CD4-positive, alpha-beta T cell treated with Interleukin-4 for 1 hour (primary cell): ENCODE measurements around the gene CYTH4.

Experiments used
- DNase-seq, 2 donors: peaks; one replicate each; pipeline ENCODE4 v3.0.0-alpha.2; 2020 to 2022

Gene CYTH4

DNA sequence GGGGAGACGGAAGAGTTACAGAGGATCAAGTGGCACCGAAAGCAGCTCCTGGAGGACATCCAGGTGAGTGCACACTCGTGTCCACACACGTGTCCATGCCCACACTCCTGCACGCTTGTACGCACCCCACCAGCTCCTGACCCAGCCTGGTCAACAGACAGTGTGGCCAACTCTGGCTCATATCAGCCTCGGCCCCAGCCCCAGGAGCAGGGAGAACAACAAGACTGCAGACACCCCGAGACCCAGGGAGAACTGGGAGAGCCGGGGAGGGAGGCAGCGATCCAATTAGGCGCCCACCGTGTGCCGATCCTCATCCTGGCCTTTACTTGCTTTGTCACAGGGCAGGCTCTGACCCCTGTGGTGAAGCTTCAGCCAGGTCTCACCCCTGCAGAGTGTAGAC is 10.3 kb downstream of the CYTH4 start:
- DNase-seq = no peak

GRCh38 chr22:37293172-37293571 is 10.9 kb downstream of the CYTH4 start:
- no peak for DNase-seq

GRCh38 chr22:37294747-37295146 is 12.4 kb downstream of the CYTH4 start:
- no peak for DNase-seq

DNA sequence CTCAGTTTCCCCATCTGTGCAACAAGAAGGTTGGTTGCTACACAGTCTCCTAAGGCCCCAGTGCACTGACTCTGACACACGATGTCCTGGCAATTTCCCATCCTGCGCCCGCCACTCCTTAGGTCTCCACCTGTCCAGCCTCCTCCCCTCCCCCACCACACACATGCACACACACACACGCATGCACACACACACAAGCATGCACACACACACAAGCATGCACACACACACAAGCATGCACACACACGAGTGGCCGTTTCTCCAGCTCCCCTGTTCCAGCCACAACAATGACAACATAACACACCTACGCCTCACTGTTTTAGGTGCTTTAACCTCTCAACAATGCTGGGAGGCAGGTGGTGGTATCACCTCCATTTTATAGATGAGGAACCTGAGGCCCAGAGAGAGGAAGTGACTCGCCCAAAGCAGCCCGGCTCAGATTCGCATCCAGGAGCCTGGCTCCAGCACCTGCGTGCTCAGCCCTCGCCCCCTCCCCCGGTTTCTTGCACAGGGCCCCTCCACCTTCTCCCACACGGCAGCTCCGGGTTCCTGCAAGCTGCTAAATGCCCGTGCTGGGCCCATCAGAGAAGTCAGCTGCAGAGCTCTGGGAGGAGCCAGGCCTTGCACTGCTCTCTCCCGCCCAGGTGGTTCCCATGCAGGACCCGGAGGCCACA is 13.0 kb downstream of the CYTH4 start:
- DNase-seq = no peak

DNA sequence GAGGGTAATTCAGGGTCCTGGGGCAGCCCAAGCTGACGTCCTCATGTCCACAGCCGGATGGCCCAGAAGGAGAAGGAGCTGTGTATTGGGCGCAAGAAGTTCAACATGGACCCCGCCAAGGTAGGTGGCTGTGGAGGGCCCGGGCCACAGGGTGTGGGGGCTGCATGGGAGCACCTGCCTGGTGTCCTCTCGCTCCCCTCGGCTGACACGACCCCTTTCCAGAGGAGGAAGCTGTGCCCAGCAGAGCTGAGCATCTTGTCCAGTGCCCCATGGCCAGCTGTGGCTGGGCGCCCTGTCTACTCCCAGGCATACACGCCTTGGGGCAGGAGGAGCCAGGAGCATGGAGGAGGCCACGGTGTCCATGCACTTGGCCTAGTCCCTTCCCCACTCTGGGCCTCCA is 13.6 kb downstream of the CYTH4 start:
- DNase-seq = no peak

DNA sequence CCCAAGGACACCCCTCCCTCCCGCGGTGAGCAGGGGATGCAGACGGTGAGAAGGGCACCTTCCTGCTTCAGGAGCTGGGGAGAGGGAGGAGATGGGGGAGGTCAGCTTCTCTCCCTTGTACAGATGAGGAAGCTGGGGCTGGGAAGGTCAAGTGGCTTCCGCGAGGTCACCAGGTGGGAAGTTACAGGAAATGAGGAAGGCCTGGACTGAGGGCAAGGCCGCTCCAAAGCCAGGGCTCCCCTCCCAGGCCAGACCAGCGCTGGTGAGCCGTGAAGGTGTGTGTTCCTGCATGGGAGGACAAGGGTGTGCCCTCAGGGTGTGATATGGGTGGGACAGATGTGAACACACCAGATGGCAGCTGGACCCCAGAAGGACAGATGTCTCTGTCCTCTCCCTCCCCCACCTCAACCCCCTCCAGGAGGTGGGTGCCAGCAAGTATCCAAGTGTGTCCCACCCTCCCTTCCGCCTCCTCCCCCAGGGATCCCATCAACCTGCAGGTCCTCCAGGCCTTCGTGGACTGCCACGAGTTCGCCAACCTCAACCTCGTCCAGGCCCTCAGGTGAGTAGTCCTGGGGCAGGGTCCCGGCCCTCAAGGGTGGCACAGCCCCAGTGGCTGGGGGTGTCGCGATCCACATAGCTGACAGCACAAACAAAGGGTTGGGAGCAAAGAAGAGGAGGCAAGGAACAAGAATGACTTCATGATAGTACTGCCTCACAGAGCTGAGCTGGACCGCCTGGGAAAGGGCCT is 16.6 kb downstream of the CYTH4 start:
- DNase-seq = no peak

- DNase-seq = no peak
Observed at GRCh38 chr22:37299969-37300509, 17.7 kb downstream of the CYTH4 start.

DNA sequence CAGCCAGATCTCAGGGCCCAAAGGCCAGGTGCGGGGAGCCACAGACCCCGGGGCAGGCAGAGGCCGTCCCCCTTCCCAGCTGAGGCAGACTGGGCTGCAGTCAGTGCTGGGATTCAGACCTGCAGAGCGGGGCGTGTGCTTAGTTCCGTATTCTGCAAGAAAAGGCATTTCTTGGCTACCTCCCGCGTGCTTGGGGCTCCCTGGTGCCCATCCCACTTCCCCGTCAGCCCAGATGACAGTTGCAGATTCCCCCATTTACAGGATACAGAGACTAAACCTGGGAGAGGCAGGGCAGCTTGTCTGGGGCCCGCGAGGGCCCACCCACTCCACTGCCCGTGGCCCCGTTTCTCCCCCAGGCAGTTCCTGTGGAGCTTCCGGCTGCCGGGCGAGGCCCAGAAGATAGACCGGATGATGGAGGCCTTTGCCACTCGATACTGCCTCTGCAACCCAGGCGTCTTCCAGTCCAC is 18.3 kb downstream of the CYTH4 start:
- DNase-seq = peak; percentile 26 to 43

DNA sequence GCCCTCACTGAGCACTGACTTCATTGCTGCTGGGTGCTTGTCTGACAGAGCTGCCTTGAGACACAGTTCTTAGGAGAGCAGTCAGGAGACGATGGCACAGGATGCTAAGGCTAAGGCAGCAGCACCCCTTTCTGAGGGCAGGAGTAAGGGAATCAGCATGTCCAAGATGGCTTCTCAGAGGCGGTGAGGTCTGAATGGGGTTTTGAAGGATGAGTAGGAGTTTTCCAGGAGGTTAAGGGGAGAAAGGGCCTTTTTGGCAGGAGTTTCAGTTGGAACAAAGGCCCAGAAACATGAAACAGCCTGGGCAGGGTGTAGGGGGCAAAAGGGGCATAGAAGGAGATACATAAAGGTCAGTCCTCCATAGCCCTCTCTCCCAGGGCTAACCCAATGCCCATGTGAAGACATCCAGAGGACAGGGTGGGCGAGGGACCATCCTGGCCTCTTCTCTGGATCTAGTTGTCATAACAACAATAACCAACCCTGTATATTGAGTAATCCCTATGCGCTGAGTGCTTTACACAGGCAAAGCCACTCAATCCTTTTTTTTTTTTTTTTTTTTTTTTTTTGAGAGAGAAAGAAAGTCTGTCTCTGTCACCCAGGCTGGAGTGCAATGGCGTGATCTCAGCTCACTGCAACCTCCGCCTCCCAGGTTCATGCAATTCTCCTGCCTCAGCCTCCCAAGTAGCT is 19.0 kb downstream of the CYTH4 start:
- no peak for DNase-seq

DNA sequence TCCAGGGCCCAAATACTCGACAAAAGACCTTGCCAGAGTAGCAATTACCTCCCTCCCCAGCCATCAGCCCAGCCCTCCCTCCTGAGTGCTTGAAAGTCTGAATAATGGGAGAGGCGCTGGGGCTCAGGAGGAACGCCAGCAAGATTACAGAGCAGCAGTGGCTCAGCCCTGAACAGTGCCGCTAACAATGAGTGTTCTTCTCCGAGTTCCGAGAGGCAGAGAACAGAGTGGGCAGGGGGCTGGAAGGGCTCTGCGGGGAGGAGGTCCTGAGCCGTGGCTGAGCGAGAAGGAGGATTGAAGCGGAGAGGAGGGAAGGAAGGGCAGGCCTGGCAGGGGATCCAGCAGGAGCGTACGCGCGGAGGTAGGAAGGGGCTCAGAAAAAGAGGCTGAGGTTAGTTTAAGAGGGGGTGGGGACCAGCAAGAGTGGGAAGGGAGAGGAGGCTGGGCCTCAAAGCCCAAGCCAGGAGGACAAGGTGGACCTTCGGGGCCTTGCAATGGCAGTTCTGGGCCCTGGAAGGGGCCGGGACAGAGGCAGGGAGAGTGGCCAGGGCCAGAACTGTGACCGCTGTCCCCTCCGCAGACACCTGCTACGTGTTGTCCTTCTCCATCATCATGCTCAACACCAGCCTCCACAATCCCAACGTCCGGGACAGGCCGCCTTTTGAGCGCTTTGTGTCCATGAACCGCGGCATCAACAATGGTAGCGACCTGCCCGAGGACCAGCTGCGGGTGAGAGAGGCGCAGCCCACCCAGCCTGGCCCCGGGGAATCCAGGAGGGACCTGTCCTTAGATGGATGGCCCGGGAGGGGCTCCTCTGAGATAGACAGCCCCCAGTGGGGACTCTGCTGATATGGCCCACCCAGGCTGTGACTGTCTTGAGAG is 20.6 kb downstream of the CYTH4 start:
- no peak for DNase-seq

GRCh38 chr22:37303821-37304274 is 21.5 kb downstream of the CYTH4 start:
- peak in 1 of 2 donors; percentile 75 for DNase-seq

- DNase-seq = no peak
Observed at GRCh38 chr22:37304595-37305343, 22.5 kb downstream of the CYTH4 start.

- DNase-seq = no peak
Observed at GRCh38 chr22:37305887-37306286, 23.6 kb downstream of the CYTH4 start.

DNA sequence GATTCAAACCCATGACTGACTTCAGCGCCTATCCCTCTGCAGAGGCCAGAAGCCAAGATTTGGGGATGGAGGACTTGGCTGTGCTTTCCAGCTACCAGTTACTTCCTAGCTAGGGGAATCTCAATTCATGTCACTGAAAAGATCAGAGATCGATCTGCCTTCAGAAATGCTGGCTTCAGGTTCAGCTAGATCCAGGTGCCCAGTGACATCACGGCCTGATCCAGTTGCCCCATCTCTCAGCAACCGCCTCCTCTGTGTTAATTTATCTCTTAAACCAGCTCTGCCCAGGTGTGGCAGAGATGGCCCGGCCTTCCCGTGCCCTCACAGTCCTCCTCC is 24.2 kb downstream of the CYTH4 start:
- no peak for DNase-seq

GRCh38 chr22:37308385-37309200 is 26.3 kb downstream of the CYTH4 start:
- no peak for DNase-seq

GRCh38 chr22:37309211-37310074 is 27.1 kb downstream of the CYTH4 start:
- peak; percentile 49 to 65 for DNase-seq

- DNase-seq = no peak
Observed at GRCh38 chr22:37310075-37310606, 27.8 kb downstream of the CYTH4 start.

GRCh38 chr22:37310815-37311595 is 28.7 kb downstream of the CYTH4 start:
- peak in 1 of 2 donors; percentile 72 for DNase-seq
